HepG2 (cell line): Measurements from ENCODE around the gene CTIF. TPM values are rescaled to one million over a fixed set of nuclear protein-coding genes. Genes with fewer than 3 reads are reported as not detected.

Experiments used
- EHMT2 ChIP-seq: fragments of 200-600 bp; sonication (generic); IDR thresholded peaks from 2 replicates; pipeline ENCODE4 v1.7.0; 2017; ENCODE audit warnings: antibody characterized with exemption, low read depth, low read length, borderline replicate concordance
- FOXC1 ChIP-seq: sonication (generic); formaldehyde crosslinking; IDR thresholded peaks from 2 replicates; pipeline ENCODE4 v1.8.0; 2022; ENCODE audit warnings: mild to moderate bottlenecking, missing genetic modification reagents, borderline replicate concordance
- GABPB1 ChIP-seq: IDR thresholded peaks from 2 replicates; pipeline ENCODE4 v1.6.1; 2016; ENCODE audit warnings: mild to moderate bottlenecking, missing genetic modification reagents, moderate library complexity, missing compliant biosample characterization
- MAFK ChIP-seq, 2 experiments: IDR thresholded peaks in 1 of 2; conservative IDR thresholded peaks in 1 of 2; 2 replicates each; pipeline ENCODE4 v1.6.1; 2011; ENCODE audit warnings: improper control_type of control experiment in 2 of 2, low read length in 2 of 2
- NCOA5 ChIP-seq: sonication (generic); formaldehyde crosslinking; IDR thresholded peaks from 2 replicates; pipeline ENCODE4 v1.4.0; 2020; ENCODE audit warnings: missing genetic modification reagents
- PATZ1 ChIP-seq: sonication (generic); formaldehyde crosslinking; IDR thresholded peaks from 2 replicates; pipeline ENCODE4 v1.4.0; 2020; ENCODE audit warnings: missing genetic modification reagents
- RCOR2 ChIP-seq: IDR thresholded peaks from 2 replicates; pipeline ENCODE4 v1.6.1; 2016; ENCODE audit warnings: missing biosample characterization, missing genetic modification reagents
- REL ChIP-seq: sonication (generic); formaldehyde crosslinking; conservative IDR thresholded peaks from 2 replicates; pipeline ENCODE4 v1.8.0; 2022; ENCODE audit warnings: mild to moderate bottlenecking, missing genetic modification reagents, moderate library complexity
- ZBTB2 ChIP-seq: sonication (generic); formaldehyde crosslinking; IDR thresholded peaks from 2 replicates; pipeline ENCODE4 v1.8.0; 2022; ENCODE audit warnings: low read depth, missing genetic modification reagents
- ZBTB38 ChIP-seq: sonication (generic); formaldehyde crosslinking; IDR thresholded peaks from 2 replicates; pipeline ENCODE4 v1.5.1; 2020; ENCODE audit warnings: mild to moderate bottlenecking, missing genetic modification reagents
- ZBTB42 ChIP-seq: sonication (generic); formaldehyde crosslinking; IDR thresholded peaks from 2 replicates; pipeline ENCODE4 v1.5.0; 2020; ENCODE audit warnings: mild to moderate bottlenecking, missing genetic modification reagents
- ZFY ChIP-seq: sonication (generic); formaldehyde crosslinking; IDR thresholded peaks from 2 replicates; pipeline ENCODE4 v1.4.0; 2020; ENCODE audit warnings: missing genetic modification reagents
- ZNF431 ChIP-seq: sonication (generic); formaldehyde crosslinking; IDR thresholded peaks from 2 replicates; pipeline ENCODE4 v1.9.0; 2022; ENCODE audit warnings: missing genetic modification reagents, low read depth, mild to moderate bottlenecking, borderline replicate concordance
- ZNF709 ChIP-seq: sonication (generic); formaldehyde crosslinking; IDR thresholded peaks from 2 replicates; pipeline ENCODE4 v1.5.0; 2020; ENCODE audit warnings: mild to moderate bottlenecking, missing genetic modification reagents
- ZNF775 ChIP-seq: sonication (generic); formaldehyde crosslinking; IDR thresholded peaks from 2 replicates; pipeline ENCODE4 v1.4.0; 2020; ENCODE audit warnings: missing genetic modification reagents, mild to moderate bottlenecking, moderate library complexity, borderline replicate concordance
- polyA plus RNA-seq, 8 experiments: library from polyadenylated mRNA; depleted of rRNA in 3 of 8; stranded (reverse) in 7 of 8; unstranded in 1 of 8; fragments of >200 nt; fragmentation: Illumina TruSeq in 4 of 8; extraction: Trizol in 4 of 8; gene quantifications; 2 replicates each; pipeline versions ENCODE4 v1.2.1 to v1.2.3, GENCODE V29; 2011 to 2016; ENCODE audit warnings: low read depth in 4 of 8, missing spikeins in 1 of 8, mixed read lengths in 1 of 8; ENCODE audit not compliant: insufficient read depth in 1 of 8
- total RNA-seq, 5 experiments: library from RNA; depleted of rRNA; stranded (reverse); fragments of >200 nt; fragmentation: Illumina TruSeq; extraction: Trizol; gene quantifications; 2 replicates each; pipeline ENCODE4 v1.2.3, GENCODE V29; 2016; ENCODE audit warnings: low read depth in 1 of 5
- TF ChIP-seq, protein P1 (sequence below): sonication (generic); formaldehyde crosslinking; IDR thresholded peaks from 2 replicates; pipeline ENCODE4 v1.4.0; 2020; ENCODE audit warnings: missing genetic modification reagents
- TF ChIP-seq, protein P2 (sequence below): sonication (generic); formaldehyde crosslinking; IDR thresholded peaks from 2 replicates; pipeline ENCODE4 v1.5.1; 2020; ENCODE audit warnings: mild to moderate bottlenecking, moderate library complexity, missing genetic modification reagents
- TF ChIP-seq, protein P3 (sequence below): sonication (generic); formaldehyde crosslinking; IDR thresholded peaks from 2 replicates; pipeline ENCODE4 v1.4.0; 2020; ENCODE audit warnings: low read depth, mild to moderate bottlenecking, missing genetic modification reagents

Gene CTIF
- total and polyA plus RNA-seq, 2 of the 13 experiments (the other 11 are each of a cell fraction or from before 2014, with no cell fraction given) = 18.2 to 28.0 TPM

GRCh38 chr18:48777026-48777743 is 238.4 kb downstream of the CTIF start (continued):
- TF ChIP-seq ZBTB38 (CRISPR knock-in tag) (0 out of 2 replicates have a peak, but pooled peaks have one; percentile 61), MAFK (conservative IDR thresholded peaks at IDR 0.05 in 1 of 2, IDR thresholded peaks at IDR 0.05 in 1 of 2; ENCODE audit: low read length in 2 of 2) (peak; percentile 47; a peak in 3 of 4 replicates), EHMT2 (no peak), ZNF775 (CRISPR knock-in tag) (no peak), RCOR2 (no peak), GABPB1 (peak; percentile 20; the same call in 1 of the 2 replicates), ZNF431 (CRISPR knock-in tag) (no peak), ZNF709 (CRISPR knock-in tag) (no peak), ZFY (CRISPR knock-in tag) (no peak), PATZ1 (CRISPR knock-in tag) (peak; percentile 62), ZBTB42 (CRISPR knock-in tag) (no peak), NCOA5 (CRISPR knock-in tag) (no peak), REL (no peak), ZBTB2 (CRISPR knock-in tag) (no peak), FOXC1 (CRISPR knock-in tag) (0 out of 2 replicates have a peak, but pooled peaks have one; percentile 31)
- TF ChIP-seq, protein P1, sequence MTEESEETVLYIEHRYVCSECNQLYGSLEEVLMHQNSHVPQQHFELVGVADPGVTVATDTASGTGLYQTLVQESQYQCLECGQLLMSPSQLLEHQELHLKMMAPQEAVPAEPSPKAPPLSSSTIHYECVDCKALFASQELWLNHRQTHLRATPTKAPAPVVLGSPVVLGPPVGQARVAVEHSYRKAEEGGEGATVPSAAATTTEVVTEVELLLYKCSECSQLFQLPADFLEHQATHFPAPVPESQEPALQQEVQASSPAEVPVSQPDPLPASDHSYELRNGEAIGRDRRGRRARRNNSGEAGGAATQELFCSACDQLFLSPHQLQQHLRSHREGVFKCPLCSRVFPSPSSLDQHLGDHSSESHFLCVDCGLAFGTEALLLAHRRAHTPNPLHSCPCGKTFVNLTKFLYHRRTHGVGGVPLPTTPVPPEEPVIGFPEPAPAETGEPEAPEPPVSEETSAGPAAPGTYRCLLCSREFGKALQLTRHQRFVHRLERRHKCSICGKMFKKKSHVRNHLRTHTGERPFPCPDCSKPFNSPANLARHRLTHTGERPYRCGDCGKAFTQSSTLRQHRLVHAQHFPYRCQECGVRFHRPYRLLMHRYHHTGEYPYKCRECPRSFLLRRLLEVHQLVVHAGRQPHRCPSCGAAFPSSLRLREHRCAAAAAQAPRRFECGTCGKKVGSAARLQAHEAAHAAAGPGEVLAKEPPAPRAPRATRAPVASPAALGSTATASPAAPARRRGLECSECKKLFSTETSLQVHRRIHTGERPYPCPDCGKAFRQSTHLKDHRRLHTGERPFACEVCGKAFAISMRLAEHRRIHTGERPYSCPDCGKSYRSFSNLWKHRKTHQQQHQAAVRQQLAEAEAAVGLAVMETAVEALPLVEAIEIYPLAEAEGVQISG (CRISPR knock-in tag) = 0 out of 2 replicates have a peak, but pooled peaks have one; percentile 21
- TF ChIP-seq, protein P2, sequence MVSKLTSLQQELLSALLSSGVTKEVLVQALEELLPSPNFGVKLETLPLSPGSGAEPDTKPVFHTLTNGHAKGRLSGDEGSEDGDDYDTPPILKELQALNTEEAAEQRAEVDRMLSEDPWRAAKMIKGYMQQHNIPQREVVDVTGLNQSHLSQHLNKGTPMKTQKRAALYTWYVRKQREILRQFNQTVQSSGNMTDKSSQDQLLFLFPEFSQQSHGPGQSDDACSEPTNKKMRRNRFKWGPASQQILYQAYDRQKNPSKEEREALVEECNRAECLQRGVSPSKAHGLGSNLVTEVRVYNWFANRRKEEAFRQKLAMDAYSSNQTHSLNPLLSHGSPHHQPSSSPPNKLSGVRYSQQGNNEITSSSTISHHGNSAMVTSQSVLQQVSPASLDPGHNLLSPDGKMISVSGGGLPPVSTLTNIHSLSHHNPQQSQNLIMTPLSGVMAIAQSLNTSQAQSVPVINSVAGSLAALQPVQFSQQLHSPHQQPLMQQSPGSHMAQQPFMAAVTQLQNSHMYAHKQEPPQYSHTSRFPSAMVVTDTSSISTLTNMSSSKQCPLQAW = no peak; the same call in 1 of the 2 replicates
- TF ChIP-seq, protein P3, sequence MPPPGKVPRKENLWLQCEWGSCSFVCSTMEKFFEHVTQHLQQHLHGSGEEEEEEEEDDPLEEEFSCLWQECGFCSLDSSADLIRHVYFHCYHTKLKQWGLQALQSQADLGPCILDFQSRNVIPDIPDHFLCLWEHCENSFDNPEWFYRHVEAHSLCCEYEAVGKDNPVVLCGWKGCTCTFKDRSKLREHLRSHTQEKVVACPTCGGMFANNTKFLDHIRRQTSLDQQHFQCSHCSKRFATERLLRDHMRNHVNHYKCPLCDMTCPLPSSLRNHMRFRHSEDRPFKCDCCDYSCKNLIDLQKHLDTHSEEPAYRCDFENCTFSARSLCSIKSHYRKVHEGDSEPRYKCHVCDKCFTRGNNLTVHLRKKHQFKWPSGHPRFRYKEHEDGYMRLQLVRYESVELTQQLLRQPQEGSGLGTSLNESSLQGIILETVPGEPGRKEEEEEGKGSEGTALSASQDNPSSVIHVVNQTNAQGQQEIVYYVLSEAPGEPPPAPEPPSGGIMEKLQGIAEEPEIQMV (CRISPR knock-in tag) = no peak
